ENCODE results near the gene RBMS1.

RBMS1 gene

DNA sequence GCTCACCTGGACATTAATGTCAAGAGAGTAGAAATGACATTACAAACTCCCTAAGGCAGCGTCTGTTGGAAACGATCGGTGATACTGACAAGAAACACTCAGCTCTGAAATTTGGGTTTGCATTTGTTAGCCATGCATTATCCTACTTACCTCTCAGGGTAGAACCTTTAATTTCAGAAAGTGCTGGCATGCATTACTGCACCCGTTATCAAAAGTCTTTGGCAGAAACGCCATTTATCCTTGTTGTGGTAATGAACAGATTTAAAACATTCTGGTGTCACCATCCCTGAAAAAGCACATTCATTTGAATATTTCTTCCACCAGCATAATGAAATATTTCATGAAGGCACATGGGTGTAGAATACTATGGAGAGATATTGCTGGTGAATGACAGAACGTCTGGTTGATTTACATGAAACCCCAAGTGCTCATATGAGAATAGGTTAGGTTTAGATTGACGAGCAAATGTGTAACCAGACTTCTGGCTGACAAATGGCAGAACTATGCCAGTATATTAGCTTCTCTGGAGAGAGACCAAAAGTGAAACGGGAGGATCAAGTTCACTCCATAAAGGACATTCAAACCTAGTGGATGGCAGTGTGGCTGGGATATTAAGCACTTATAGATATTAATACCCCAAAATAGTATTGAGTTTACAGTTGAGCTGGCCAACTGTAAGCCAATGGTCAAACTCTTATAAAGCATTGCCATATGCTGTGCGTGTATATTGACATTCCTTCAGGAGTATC lies 240.0 kb downstream of the RBMS1 start:
- no peak for ATAC-seq (replicated peaks; ENCODE audit: extremely low read depth, poor library complexity, severe bottlenecking)
- no peaks in the 10 kb centered on the region for H3K9me3 Mint-ChIP-seq
- no peak for DNase-seq (ENCODE audit: low spot score in 2 of 2)
- peaks cover 19% of the 10 kb centered on the region for H3K27me3 Mint-ChIP-seq
- no peak overlapping the region for H3K4me3 Mint-ChIP-seq
- no peak overlapping the region for H3K27ac Mint-ChIP-seq (ENCODE audit: low read depth)
- H3K36me3 Mint-ChIP-seq (ENCODE audit: insufficient read depth): peaks cover 4% of the 10 kb centered on the region
- no peaks in the 10 kb centered on the region for H3K4me1 Mint-ChIP-seq

GRCh38 chr2:160252900-160253299 lies 240.7 kb downstream of the RBMS1 start:
- Mint-ChIP-seq H3K4me3 (no peak overlapping the region), H3K4me1 (no peaks in the 10 kb centered on the region), H3K36me3 (ENCODE audit: insufficient read depth) (peaks cover 4% of the 10 kb centered on the region), H3K27ac (ENCODE audit: low read depth) (no peak overlapping the region), H3K9me3 (no peaks in the 10 kb centered on the region), H3K27me3 (peaks cover 19% of the 10 kb centered on the region)
- ATAC-seq (replicated peaks; ENCODE audit: extremely low read depth, poor library complexity, severe bottlenecking) (no peak), DNase-seq (ENCODE audit: low spot score in 2 of 2) (no peak)

DNA sequence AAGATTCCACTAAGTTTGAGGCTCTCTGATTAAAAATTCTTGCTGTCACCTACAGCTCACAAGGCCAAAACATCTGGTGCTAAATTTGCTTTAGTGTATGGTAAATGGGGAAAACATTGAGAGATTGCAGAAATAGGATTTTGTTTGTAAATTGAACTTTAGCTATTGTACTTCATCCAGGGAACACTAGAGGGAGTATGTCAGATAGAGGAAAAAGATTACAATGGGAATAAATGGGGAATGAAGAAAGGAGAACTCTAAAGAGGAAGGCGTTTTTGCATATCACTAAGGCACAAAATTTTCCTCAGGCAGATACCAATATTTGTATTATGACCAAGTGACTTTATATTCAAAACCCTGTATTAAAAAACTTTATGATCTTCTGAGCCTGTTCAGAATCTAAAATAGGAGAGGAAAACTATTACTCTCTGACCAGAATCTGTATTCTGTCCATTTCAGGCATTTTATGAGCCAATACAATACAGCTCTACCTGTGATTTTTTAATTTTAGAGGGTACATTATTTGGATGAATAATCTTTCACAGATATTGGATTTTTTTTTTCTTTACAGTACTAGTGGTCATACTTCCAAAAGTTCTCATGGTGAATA lies 241.2 kb downstream of the RBMS1 start:
- no peak overlapping the region for H3K27ac Mint-ChIP-seq (ENCODE audit: low read depth)
- DNase-seq (ENCODE audit: low spot score in 2 of 2): no peak

DNA sequence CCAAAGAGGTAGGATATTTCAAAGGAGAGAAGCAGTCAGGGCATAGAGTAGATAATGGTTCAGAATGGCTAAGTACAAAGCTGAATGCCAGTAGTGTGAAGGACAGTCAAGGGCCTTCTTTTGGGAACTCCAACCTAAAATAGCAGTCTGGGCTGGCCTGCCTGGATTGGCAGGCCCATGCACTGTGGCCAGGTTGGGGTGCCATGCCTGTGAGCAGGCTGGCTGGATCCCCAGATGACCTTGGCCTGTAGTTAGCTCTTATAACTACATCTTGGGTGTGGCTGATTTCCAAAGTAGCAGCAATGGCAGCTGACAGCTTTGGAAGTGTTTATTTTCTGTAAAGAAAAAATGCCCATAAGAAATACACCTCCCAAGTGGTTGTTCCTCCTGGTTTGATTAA lies 242.0 kb downstream of the RBMS1 start:
- Mint-ChIP-seq H3K4me1 (no peaks in the 10 kb centered on the region), H3K27ac (ENCODE audit: low read depth) (no peak overlapping the region), H3K4me3 (no peak overlapping the region), H3K9me3 (no peaks in the 10 kb centered on the region), H3K36me3 (ENCODE audit: insufficient read depth) (peaks cover 2% of the 10 kb centered on the region), H3K27me3 (peaks cover 19% of the 10 kb centered on the region)
- DNase-seq (ENCODE audit: low spot score in 2 of 2): no peak
- ATAC-seq (replicated peaks; ENCODE audit: extremely low read depth, poor library complexity, severe bottlenecking): no peak

More for the DNA sequence above, 241.2 kb downstream of the RBMS1 start:
- Mint-ChIP-seq H3K4me3 (no peak overlapping the region), H3K36me3 (ENCODE audit: insufficient read depth) (peaks cover 4% of the 10 kb centered on the region), H3K27me3 (peaks cover 19% of the 10 kb centered on the region), H3K4me1 (no peaks in the 10 kb centered on the region), H3K9me3 (no peaks in the 10 kb centered on the region)
- ATAC-seq (replicated peaks; ENCODE audit: extremely low read depth, poor library complexity, severe bottlenecking): no peak

- peaks cover 2% of the 10 kb centered on the region for H3K36me3 Mint-ChIP-seq (ENCODE audit: insufficient read depth)
- H3K27me3 Mint-ChIP-seq: peaks cover 16% of the 10 kb centered on the region
- DNase-seq (ENCODE audit: low spot score in 2 of 2): no peak
- no peak for ATAC-seq (replicated peaks; ENCODE audit: extremely low read depth, poor library complexity, severe bottlenecking)
- H3K4me1 Mint-ChIP-seq: no peaks in the 10 kb centered on the region
- H3K27ac Mint-ChIP-seq (ENCODE audit: low read depth): no peak overlapping the region
- H3K4me3 Mint-ChIP-seq: no peak overlapping the region
- H3K9me3 Mint-ChIP-seq: no peaks in the 10 kb centered on the region
These were observed 243.7 kb downstream of the RBMS1 start for GRCh38 chr2:160249876-160250275.

DNA sequence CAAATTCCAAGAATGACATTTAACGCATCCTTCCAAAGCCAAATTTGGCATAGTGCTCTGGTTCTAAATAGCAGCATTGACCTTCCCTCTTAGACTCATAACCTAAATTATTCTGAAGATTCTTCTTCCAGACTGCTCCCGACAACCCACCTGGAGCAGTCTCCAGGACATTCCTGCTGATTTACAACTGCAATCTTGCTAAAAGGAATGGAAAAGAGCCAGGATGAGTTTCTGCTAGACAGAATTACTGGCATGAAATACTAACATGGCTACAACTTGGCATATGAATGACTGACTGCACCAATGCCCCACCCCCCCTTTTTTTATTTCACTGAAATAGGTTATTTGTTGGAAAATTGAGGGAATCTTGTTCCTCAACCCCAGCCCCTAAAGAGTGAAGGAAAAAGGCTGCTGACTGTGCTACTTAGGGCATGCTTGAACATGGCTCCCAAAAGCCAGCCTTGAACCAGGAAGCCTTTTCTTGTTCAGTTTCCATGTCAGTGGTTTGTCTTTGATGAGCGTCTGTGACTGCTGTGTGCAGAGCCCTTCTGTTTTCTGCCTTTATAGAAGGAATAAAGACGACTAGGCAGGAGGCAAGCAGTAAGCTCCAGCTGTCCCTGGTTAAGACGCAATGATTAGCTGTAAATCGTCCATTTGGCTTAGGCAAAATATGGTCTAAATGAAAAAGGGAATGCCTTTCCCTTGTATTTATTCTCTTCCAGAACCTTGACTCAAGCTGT lies 246.1 kb downstream of the RBMS1 start:
- peaks cover 3% of the 10 kb centered on the region for H3K36me3 Mint-ChIP-seq (ENCODE audit: insufficient read depth)
- no peak for DNase-seq (ENCODE audit: low spot score in 2 of 2)
- no peak overlapping the region for H3K27ac Mint-ChIP-seq (ENCODE audit: low read depth)
- no peaks in the 10 kb centered on the region for H3K4me1 Mint-ChIP-seq
- no peaks in the 10 kb centered on the region for H3K27me3 Mint-ChIP-seq
- H3K9me3 Mint-ChIP-seq: no peaks in the 10 kb centered on the region
- H3K4me3 Mint-ChIP-seq: no peak overlapping the region
- ATAC-seq (replicated peaks; ENCODE audit: extremely low read depth, poor library complexity, severe bottlenecking): no peak

DNA sequence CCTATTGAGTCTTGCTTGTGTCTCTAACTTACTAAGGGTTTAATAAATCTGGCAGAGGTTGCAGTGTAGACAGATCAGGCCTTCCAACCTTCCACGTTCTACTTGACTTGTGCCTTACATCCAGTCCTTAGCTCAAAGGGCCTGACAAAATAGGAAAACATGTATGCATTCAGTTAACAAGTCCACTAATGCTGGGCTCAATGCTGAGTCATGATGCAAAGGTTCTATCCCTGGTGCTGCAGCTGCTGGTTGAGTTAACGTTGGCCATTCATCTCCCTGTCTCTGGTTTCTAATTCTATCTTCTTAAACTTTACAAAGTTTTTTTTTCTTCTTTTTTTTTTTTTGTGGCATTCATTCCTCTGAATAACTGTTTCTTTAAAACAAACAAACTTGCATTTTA lies 247.3 kb downstream of the RBMS1 start:
- no peak for DNase-seq (ENCODE audit: low spot score in 2 of 2)

GRCh38 chr2:160245614-160246155 lies 247.9 kb downstream of the RBMS1 start:
- ATAC-seq (replicated peaks; ENCODE audit: extremely low read depth, poor library complexity, severe bottlenecking) (no peak), DNase-seq (ENCODE audit: low spot score in 2 of 2) (no peak)
- Mint-ChIP-seq H3K36me3 (ENCODE audit: insufficient read depth) (peaks cover 3% of the 10 kb centered on the region), H3K9me3 (no peaks in the 10 kb centered on the region), H3K27me3 (no peaks in the 10 kb centered on the region), H3K4me3 (no peak overlapping the region), H3K27ac (ENCODE audit: low read depth) (no peak overlapping the region), H3K4me1 (no peaks in the 10 kb centered on the region)

More for the DNA sequence above, 247.3 kb downstream of the RBMS1 start:
- no peaks in the 10 kb centered on the region for H3K27me3 Mint-ChIP-seq
- H3K36me3 Mint-ChIP-seq (ENCODE audit: insufficient read depth): peaks cover 3% of the 10 kb centered on the region
- no peak overlapping the region for H3K27ac Mint-ChIP-seq (ENCODE audit: low read depth)
- ATAC-seq (replicated peaks; ENCODE audit: extremely low read depth, poor library complexity, severe bottlenecking): no peak
- H3K9me3 Mint-ChIP-seq: no peaks in the 10 kb centered on the region
- H3K4me1 Mint-ChIP-seq: no peaks in the 10 kb centered on the region
- H3K4me3 Mint-ChIP-seq: no peak overlapping the region

DNA sequence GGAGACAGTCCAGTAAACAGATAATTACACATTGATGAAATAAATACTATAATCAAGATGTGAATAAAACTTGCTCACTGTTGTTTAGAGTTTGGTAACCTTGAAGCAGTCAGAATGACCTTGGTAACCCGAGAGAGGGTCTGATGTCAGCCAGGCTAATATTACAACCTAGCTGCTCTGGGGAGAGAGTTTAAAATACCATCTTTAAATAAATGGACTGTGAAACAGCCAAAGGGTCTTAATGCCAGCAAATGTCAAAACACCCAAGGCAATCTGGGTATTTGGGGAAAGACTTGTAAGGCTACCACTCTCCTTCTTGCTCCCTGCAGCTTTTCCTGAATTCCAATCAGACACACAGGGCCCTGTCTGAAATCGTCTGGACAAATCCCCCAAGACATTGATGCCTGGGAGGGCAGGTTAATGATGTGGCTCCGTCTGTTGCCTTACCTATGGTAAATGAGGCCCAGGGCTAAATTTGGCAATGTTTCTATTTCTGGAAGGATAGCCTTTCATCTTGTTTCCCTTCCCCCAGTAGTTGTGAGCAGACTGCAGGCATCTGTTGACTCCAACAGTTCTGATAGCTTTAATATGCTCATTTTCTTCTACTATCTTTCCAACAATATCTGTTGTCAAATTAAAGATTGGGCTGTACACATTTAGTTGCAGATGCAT lies 250.6 kb downstream of the RBMS1 start:
- no peak for DNase-seq (ENCODE audit: low spot score in 2 of 2)
- Mint-ChIP-seq H3K4me3 (no peak overlapping the region), H3K27me3 (no peaks in the 10 kb centered on the region), H3K9me3 (no peaks in the 10 kb centered on the region), H3K27ac (ENCODE audit: low read depth) (no peak overlapping the region), H3K4me1 (no peaks in the 10 kb centered on the region), H3K36me3 (ENCODE audit: insufficient read depth) (peaks cover 3% of the 10 kb centered on the region)
- no peak for ATAC-seq (replicated peaks; ENCODE audit: extremely low read depth, poor library complexity, severe bottlenecking)

GRCh38 chr2:160241251-160242137 lies 252.1 kb downstream of the RBMS1 start:
- ATAC-seq (replicated peaks; ENCODE audit: extremely low read depth, poor library complexity, severe bottlenecking): no peak
- no peak overlapping the region for H3K27ac Mint-ChIP-seq (ENCODE audit: low read depth)
- no peak for DNase-seq (ENCODE audit: low spot score in 2 of 2)
- no peaks in the 10 kb centered on the region for H3K27me3 Mint-ChIP-seq
- peaks cover 4% of the 10 kb centered on the region for H3K36me3 Mint-ChIP-seq (ENCODE audit: insufficient read depth)
- no peak overlapping the region for H3K4me3 Mint-ChIP-seq
- no peaks in the 10 kb centered on the region for H3K4me1 Mint-ChIP-seq
- no peaks in the 10 kb centered on the region for H3K9me3 Mint-ChIP-seq

GRCh38 chr2:160239436-160239835 lies 254.2 kb downstream of the RBMS1 start:
- H3K4me3 Mint-ChIP-seq: no peak overlapping the region
- H3K36me3 Mint-ChIP-seq (ENCODE audit: insufficient read depth): peaks cover 4% of the 10 kb centered on the region

More at GRCh38 chr2:160239436-160239835, 254.2 kb downstream of the RBMS1 start:
- H3K9me3 Mint-ChIP-seq: no peaks in the 10 kb centered on the region
- DNase-seq (ENCODE audit: low spot score in 2 of 2): no peak
- H3K27me3 Mint-ChIP-seq: no peaks in the 10 kb centered on the region
- no peaks in the 10 kb centered on the region for H3K4me1 Mint-ChIP-seq
- no peak for ATAC-seq (replicated peaks; ENCODE audit: extremely low read depth, poor library complexity, severe bottlenecking)
- no peak overlapping the region for H3K27ac Mint-ChIP-seq (ENCODE audit: low read depth)

Data from central memory CD8-positive, alpha-beta T cell (primary cell).